A549 treated with CpdA at 1 μM for 4 hours (cell line): Measurements from ENCODE around the gene SLC5A6. TPM values are rescaled to one million over a fixed set of nuclear protein-coding genes. Genes with fewer than 3 reads are reported as not detected.

Source experiments
- total RNA-seq: library from RNA; stranded (reverse); fragments of 200-300 nt; extraction: Qiagen RNA extraction; gene quantifications from 5 replicates; pipeline ENCODE4 v1.2.3, GENCODE V29; 2022; ENCODE audit warnings: low read depth

The SLC5A6 gene
- 68.5 to 80.1 TPM (median 72.2 TPM) in 5 replicates for total RNA-seq

GRCh38 chr2:27211943-27212625 is at the start of gene SLC5A6, which contains the start of gene ATRAID:
Gene SLC5A6, minus strand, starts transcription at chr2:27212268. Its CDS starts 4,618 bp downstream, at chr2:27207650.
Gene ATRAID, plus strand, starts transcription at chr2:27212041. Its CDS starts 328 bp downstream, at chr2:27212369.

GRCh38 chr2:27217173-27218121 is 5.4 kb upstream of the SLC5A6 start, which contains the start of gene CAD:
Gene CAD, plus strand, starts transcription at chr2:27217369. Its CDS starts 183 bp downstream, at chr2:27217552.

Other genes starting within 250 kb of the SLC5A6 start
- gene MAPRE3, start 241.6 kb downstream of the SLC5A6 start, total RNA-seq: 11.6 to 14.5 TPM (median 12.1 TPM) in 5 replicates
- 57.6 to 76.4 TPM (median 69.9 TPM) in 5 replicates for gene TMEM214, start 179.3 kb downstream of the SLC5A6 start, total RNA-seq
- 28.8 to 33.5 TPM (median 30.2 TPM) in 5 replicates for gene AGBL5, start 160.6 kb downstream of the SLC5A6 start, total RNA-seq
- gene OST4, start 140.6 kb downstream of the SLC5A6 start, total RNA-seq: 545 to 581 TPM (median 554 TPM) in 5 replicates
- 0.32 to 0.62 TPM (median 0.41 TPM) in 5 replicates for gene EMILIN1, start 133.7 kb downstream of the SLC5A6 start, total RNA-seq
- gene KHK, start 125.5 kb downstream of the SLC5A6 start, total RNA-seq: 8.7 to 12.4 TPM (median 8.8 TPM) in 5 replicates
- 6.1 to 8.7 TPM (median 7.4 TPM) in 5 replicates for gene CGREF1, start 93.1 kb downstream of the SLC5A6 start, total RNA-seq
- gene ABHD1, start 88.5 kb downstream of the SLC5A6 start, total RNA-seq: 0.63 to 2.3 TPM (median 1.9 TPM) in 5 replicates
- gene PREB, start 77.6 kb downstream of the SLC5A6 start, total RNA-seq: 49.1 to 75.6 TPM (median 69.1 TPM) in 5 replicates
- not detected in 5 replicates for gene PRR30, start 72.9 kb downstream of the SLC5A6 start, total RNA-seq
- not detected in 5 replicates for gene TCF23, start 63.3 kb downstream of the SLC5A6 start, total RNA-seq
- gene ATRAID, start 227 bp downstream of the SLC5A6 start, total RNA-seq: 194 to 223 TPM (median 212 TPM) in 5 replicates
- 54.8 to 73.0 TPM (median 66.8 TPM) in 5 replicates for gene CAD, start 5.1 kb upstream of the SLC5A6 start, total RNA-seq
- gene SLC30A3, start 50.8 kb upstream of the SLC5A6 start, total RNA-seq: 2.6 to 3.8 TPM (median 3.4 TPM) in 5 replicates
- gene DNAJC5G, start 63.2 kb upstream of the SLC5A6 start, total RNA-seq: not detected in 5 replicates
- gene TRIM54, start 70.2 kb upstream of the SLC5A6 start, total RNA-seq: 0.34 to 0.73 TPM (median 0.48 TPM) in 5 replicates
- gene UCN, start 96.2 kb upstream of the SLC5A6 start, total RNA-seq: 0.96 to 2.3 TPM (median 1.5 TPM) in 5 replicates
- 74.7 to 95.4 TPM (median 90.5 TPM) in 5 replicates for gene MPV17, start 110.8 kb upstream of the SLC5A6 start, total RNA-seq
- 63.5 to 66.8 TPM (median 65.7 TPM) in 5 replicates for gene GTF3C2, start 144.5 kb upstream of the SLC5A6 start, total RNA-seq
- gene EIF2B4, start 158.1 kb upstream of the SLC5A6 start, total RNA-seq: 56.2 to 66.4 TPM (median 65.0 TPM) in 5 replicates
- 131 to 146 TPM (median 141 TPM) in 5 replicates for gene SNX17, start 158.3 kb upstream of the SLC5A6 start, total RNA-seq
- gene ZNF513, start 168.5 kb upstream of the SLC5A6 start, total RNA-seq: 8.9 to 15.6 TPM (median 14.8 TPM) in 5 replicates
- gene PPM1G, start 197.3 kb upstream of the SLC5A6 start, total RNA-seq: 165 to 183 TPM (median 172 TPM) in 5 replicates
- 130 to 142 TPM (median 141 TPM) in 5 replicates for gene NRBP1, start 216.4 kb upstream of the SLC5A6 start, total RNA-seq
- gene KRTCAP3, start 230.1 kb upstream of the SLC5A6 start, total RNA-seq: 0.37 to 1.5 TPM (median 0.70 TPM) in 5 replicates